ENCODE results near the gene ASCL5. TPM values are rescaled to one million over a fixed set of nuclear protein-coding genes. Genes with fewer than 3 reads are reported as not detected.

The ASCL5 gene
- total RNA-seq, 1 experiment from 2014 or later, result not detected

DNA sequence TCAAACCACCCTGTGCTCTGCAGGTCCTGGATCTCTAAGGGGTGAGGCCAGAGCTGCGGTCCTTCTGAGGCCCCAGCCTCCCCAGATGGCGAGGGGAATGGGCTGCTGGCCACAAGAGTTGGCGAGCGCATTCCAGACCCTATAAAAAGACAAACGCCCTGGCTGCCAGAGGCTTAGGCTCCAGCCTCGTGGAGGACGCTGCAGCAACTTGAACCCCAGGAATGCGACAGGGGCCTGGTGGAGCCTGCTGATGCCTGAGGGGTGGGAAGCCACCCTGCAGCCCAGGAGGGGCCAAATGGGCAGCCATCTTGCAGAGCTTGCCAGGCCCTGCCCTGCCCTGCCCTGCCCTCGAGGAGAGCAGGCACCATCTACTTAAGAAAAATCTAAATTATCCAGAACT lies 23.3 kb downstream of the ASCL5 start:
- H3K9me3 ChIP-seq (ENCODE audit: control insufficient read depth, insufficient read depth, low read depth, low read length), result no peaks in the 10 kb centered on the region
- no peaks in the 10 kb centered on the region for H3K27me3 ChIP-seq (ENCODE audit: control insufficient read depth, insufficient read depth, low read length)
- POLR2A ChIA-PET, result no interaction called here
- intact Hi-C loops (cut with micrococcal nuclease; ENCODE audit: unreplicated experiment), result no loop called here
- TF ChIP-seq SIN3A (IDR thresholded peaks at IDR 0.05; ENCODE audit: borderline replicate concordance, insufficient read depth, low read depth, low read length) (no peak), TCF7L2 (IDR thresholded peaks at IDR 0.05; ENCODE audit: low read depth, low read length) (no peak), POLR2AphosphoS5 (IDR thresholded peaks at IDR 0.05; ENCODE audit: low read depth, low read length) (no peak)
- TF ChIP-seq, protein P1, sequence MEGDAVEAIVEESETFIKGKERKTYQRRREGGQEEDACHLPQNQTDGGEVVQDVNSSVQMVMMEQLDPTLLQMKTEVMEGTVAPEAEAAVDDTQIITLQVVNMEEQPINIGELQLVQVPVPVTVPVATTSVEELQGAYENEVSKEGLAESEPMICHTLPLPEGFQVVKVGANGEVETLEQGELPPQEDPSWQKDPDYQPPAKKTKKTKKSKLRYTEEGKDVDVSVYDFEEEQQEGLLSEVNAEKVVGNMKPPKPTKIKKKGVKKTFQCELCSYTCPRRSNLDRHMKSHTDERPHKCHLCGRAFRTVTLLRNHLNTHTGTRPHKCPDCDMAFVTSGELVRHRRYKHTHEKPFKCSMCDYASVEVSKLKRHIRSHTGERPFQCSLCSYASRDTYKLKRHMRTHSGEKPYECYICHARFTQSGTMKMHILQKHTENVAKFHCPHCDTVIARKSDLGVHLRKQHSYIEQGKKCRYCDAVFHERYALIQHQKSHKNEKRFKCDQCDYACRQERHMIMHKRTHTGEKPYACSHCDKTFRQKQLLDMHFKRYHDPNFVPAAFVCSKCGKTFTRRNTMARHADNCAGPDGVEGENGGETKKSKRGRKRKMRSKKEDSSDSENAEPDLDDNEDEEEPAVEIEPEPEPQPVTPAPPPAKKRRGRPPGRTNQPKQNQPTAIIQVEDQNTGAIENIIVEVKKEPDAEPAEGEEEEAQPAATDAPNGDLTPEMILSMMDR (IDR thresholded peaks at IDR 0.05), result no peak
- TF ChIP-seq, protein P2, sequence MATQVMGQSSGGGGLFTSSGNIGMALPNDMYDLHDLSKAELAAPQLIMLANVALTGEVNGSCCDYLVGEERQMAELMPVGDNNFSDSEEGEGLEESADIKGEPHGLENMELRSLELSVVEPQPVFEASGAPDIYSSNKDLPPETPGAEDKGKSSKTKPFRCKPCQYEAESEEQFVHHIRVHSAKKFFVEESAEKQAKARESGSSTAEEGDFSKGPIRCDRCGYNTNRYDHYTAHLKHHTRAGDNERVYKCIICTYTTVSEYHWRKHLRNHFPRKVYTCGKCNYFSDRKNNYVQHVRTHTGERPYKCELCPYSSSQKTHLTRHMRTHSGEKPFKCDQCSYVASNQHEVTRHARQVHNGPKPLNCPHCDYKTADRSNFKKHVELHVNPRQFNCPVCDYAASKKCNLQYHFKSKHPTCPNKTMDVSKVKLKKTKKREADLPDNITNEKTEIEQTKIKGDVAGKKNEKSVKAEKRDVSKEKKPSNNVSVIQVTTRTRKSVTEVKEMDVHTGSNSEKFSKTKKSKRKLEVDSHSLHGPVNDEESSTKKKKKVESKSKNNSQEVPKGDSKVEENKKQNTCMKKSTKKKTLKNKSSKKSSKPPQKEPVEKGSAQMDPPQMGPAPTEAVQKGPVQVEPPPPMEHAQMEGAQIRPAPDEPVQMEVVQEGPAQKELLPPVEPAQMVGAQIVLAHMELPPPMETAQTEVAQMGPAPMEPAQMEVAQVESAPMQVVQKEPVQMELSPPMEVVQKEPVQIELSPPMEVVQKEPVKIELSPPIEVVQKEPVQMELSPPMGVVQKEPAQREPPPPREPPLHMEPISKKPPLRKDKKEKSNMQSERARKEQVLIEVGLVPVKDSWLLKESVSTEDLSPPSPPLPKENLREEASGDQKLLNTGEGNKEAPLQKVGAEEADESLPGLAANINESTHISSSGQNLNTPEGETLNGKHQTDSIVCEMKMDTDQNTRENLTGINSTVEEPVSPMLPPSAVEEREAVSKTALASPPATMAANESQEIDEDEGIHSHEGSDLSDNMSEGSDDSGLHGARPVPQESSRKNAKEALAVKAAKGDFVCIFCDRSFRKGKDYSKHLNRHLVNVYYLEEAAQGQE (IDR thresholded peaks at IDR 0.05; ENCODE audit: insufficient read depth in 1 of 2, low read depth in 2 of 2, low read length in 1 of 2), result no peak
- no TSS peak for BruUV-seq (replicated peaks)
- CTCF ChIA-PET, result interaction anchor here (0.6 kb wide), 2 partner anchors 131 to 333 kb away, joined by 3 to 5 read pairs; no protein-coding TSS in a partner anchor
- in situ Hi-C loops (cut with HindIII; ENCODE audit: low pct_unique_long_range_greater_than_20kb, low sequenced_read_pairs), result no loop called here
- H3K4me1 ChIP-seq (ENCODE audit: control insufficient read depth, insufficient read depth, low read length), result no peaks in the 10 kb centered on the region
- no peak for ATAC-seq
- no peak overlapping the region for H3K4me3 ChIP-seq (ENCODE audit: low read depth in 2 of 2, low read length in 2 of 2)
- no peaks in the 10 kb centered on the region for H3K36me3 ChIP-seq (ENCODE audit: control insufficient read depth, insufficient read depth, low read length)
- no peak for DNase-seq (ENCODE audit: low read depth, low spot score)
- H3K27ac ChIP-seq (ENCODE audit: low read length), result no peak overlapping the region

DNA sequence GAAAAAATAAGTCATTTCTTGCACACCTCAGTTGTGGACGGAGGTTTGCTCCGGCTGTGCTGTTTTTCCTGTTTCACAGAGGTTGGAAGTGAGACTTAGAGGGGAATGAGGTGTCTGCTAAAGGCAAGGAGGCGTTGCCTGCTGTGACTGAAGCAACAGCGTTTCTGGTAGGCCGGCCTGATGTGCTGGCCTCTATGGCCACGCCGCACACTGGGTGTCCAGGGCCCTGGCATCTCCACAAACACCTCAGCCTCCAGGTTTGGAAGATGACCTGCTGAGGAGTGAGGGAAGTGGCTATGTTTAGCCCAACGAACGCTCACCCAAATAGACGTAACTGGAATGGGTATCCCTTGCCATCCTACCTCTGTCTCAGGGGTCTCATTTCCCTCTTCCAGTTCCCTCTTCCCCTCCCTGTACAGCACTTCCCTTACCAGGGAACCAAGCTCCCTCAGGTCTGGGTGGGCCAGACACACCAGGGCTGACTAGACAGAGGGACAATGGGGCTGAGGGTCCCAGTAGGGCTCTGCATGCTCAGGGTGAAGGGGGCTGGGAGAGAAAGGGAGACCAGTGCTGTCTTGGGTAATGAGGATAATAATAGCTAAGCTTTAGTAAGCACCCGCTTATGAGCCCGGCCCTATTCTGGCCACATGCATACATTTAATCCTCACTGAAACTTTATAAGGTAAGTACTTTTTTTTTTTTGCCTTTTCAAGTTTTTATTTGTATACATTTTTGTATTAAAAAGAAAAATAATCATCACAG lies 26.6 kb downstream of the ASCL5 start:
- ChIA-PET POLR2A (no interaction called here), CTCF (no interaction called here)
- H3K4me3 ChIP-seq (ENCODE audit: low read depth in 2 of 2, low read length in 2 of 2), result no peak overlapping the region
- DNase-seq (ENCODE audit: low read depth, low spot score) (no peak), ATAC-seq (no peak)
- TF ChIP-seq TCF7L2 (IDR thresholded peaks at IDR 0.05; ENCODE audit: low read depth, low read length) (no peak), SIN3A (IDR thresholded peaks at IDR 0.05; ENCODE audit: borderline replicate concordance, insufficient read depth, low read depth, low read length) (no peak), POLR2AphosphoS5 (IDR thresholded peaks at IDR 0.05; ENCODE audit: low read depth, low read length) (no peak)
- TF ChIP-seq, protein P1 (IDR thresholded peaks at IDR 0.05), result no peak
- TF ChIP-seq, protein P2 (IDR thresholded peaks at IDR 0.05; ENCODE audit: insufficient read depth in 1 of 2, low read depth in 2 of 2, low read length in 1 of 2), result no peak
- H3K9me3 ChIP-seq (ENCODE audit: control insufficient read depth, insufficient read depth, low read depth, low read length), result no peaks in the 10 kb centered on the region
- no peak overlapping the region for H3K27ac ChIP-seq (ENCODE audit: low read length)
- in situ Hi-C loops (cut with HindIII; ENCODE audit: low pct_unique_long_range_greater_than_20kb, low sequenced_read_pairs), result no loop called here
- H3K27me3 ChIP-seq (ENCODE audit: control insufficient read depth, insufficient read depth, low read length), result no peaks in the 10 kb centered on the region
- H3K36me3 ChIP-seq (ENCODE audit: control insufficient read depth, insufficient read depth, low read length), result no peaks in the 10 kb centered on the region
- no TSS peak for BruUV-seq (replicated peaks)
- no peaks in the 10 kb centered on the region for H3K4me1 ChIP-seq (ENCODE audit: control insufficient read depth, insufficient read depth, low read length)
- intact Hi-C loops (cut with micrococcal nuclease; ENCODE audit: unreplicated experiment), result no loop called here

All from Panc1 (cell line).